Measurements from ENCODE around the gene CEACAM6. TPM values are rescaled to one million over a fixed set of nuclear protein-coding genes. Genes with fewer than 3 reads are reported as not detected.
A peak's percentile ranks its signal among the peaks of the same experiment; 100 is the strongest.
"Not testable (repeated sequence)": the region's sequence is repeated elsewhere in the genome, so short reads cannot be mapped to it uniquely, and the experiment has no call there.

CEACAM6 gene
- total RNA-seq, 2 experiments from 2014 or later, result not detected

DNA sequence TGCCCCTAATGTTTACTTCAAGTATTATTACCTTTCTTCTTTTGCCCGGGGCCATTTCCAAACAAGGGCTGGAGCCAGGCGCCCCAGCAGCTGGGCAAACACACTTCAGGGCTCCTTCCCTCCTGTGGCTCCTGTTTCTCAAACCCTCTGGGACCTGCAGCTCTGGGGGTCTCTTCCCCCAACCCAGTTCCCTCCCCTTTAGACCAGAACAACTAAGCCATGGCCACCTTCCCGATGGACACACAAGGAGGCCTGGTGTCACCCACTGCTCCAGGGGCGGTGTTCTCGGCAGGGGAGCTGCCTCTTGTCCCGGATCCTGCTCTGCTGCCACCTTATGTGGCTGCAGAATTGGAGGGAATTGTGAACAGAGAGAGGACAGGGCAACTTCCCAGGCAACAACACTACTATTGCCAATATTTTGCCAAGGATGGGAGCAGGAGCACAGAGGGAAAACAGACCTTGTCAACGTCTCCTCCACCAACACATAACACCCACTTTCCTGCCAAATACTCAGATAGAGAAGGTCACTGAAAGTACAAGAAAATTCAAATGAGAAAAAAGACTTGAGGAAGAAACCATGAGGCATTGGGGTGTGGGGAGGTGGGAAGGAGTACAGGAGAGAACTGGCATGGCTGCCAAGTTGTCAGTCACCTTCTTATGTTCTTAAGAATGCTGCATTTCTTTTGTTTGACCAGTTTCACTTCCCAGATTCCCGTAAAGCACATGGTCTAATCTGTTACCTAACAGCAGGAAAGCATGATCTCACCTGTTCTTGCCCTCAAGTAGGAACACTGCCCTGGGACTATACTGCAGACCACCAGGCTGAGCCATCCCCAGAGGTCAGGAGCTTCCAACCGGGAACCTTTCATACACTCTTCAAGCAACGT is 4.8 kb upstream of the CEACAM6 start:
- CTCF ChIA-PET, result interaction anchor here (3.1 to 5.4 kb wide), 3 partner anchors 13 to 44 kb away, joined by 16 to 177 read pairs (median 40); no protein-coding TSS in a partner anchor
- DNase-seq; H3K9me3 Mint-ChIP-seq (ENCODE audit: insufficient read depth); H3K4me3 Mint-ChIP-seq; POLR2A ChIA-PET; H3K27ac Mint-ChIP-seq; H3K36me3 Mint-ChIP-seq (ENCODE audit: low read depth); ATAC-seq; H3K4me1 Mint-ChIP-seq (ENCODE audit: low read depth): not testable (repeated sequence)
- peaks cover 49% of the 10 kb centered on the region for H3K27me3 Mint-ChIP-seq (ENCODE audit: low read depth)

GRCh38 chr19:41753159-41753558 is 2.2 kb upstream of the CEACAM6 start:
- CTCF ChIA-PET, result interaction anchor here (0.7 to 5.4 kb wide), 38 partner anchors 7 to 372 kb away, joined by 3 to 177 read pairs (median 4); partner anchors contain the start of gene CEACAM3
- DNase-seq (peak; percentile 79), ATAC-seq (peak; percentile 67)
- Mint-ChIP-seq H3K4me1 (ENCODE audit: low read depth) (no peaks in the 10 kb centered on the region), H3K4me3 (no peak overlapping the region), H3K27ac (no peak overlapping the region), H3K36me3 (ENCODE audit: low read depth) (no peaks in the 10 kb centered on the region), H3K9me3 (ENCODE audit: insufficient read depth) (no peaks in the 10 kb centered on the region), H3K27me3 (ENCODE audit: low read depth) (peaks cover 34% of the 10 kb centered on the region)
- POLR2A ChIA-PET, result interaction anchor here (0.6 kb wide), 1 partner anchor 81 kb away, joined by 4 read pairs; no protein-coding TSS in a partner anchor

GRCh38 chr19:41753936-41754529 is 1.3 kb upstream of the CEACAM6 start:
- POLR2A ChIA-PET, result no interaction called here
- Mint-ChIP-seq H3K9me3 (ENCODE audit: insufficient read depth) (no peaks in the 10 kb centered on the region), H3K27me3 (ENCODE audit: low read depth) (peaks cover 34% of the 10 kb centered on the region), H3K4me3 (no peak overlapping the region), H3K27ac (no peak overlapping the region), H3K36me3 (ENCODE audit: low read depth) (no peaks in the 10 kb centered on the region), H3K4me1 (ENCODE audit: low read depth) (no peaks in the 10 kb centered on the region)
- CTCF ChIA-PET, result interaction anchor here (0.7 to 5.4 kb wide), 31 partner anchors 8 to 260 kb away, joined by 3 to 177 read pairs (median 4); partner anchors contain the start of gene CEACAM3
- ATAC-seq, result peak; percentile 89
- peak; percentile 78 for DNase-seq

DNA sequence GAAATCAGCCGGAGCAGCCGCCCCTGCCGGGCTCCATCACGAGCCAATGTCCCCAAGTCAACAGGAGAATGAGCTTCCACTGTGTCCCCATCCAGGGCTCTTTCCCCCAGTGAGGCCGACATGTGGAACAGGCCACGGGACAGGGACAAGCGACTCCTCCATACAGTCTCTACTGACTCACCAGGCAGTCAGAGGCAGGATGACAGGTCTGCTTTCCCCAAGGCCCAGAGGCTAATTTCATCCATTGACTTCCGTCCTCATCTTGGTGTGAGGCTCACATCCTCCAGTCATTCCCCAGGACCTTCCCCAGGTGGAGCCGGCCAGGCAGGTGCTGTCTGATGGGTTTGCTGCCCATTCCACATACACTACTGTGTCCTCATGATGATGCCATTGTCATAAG is 3.5 kb downstream of the CEACAM6 start:
- no peak for DNase-seq
- ATAC-seq, result no peak
- Mint-ChIP-seq H3K4me3 (no peak overlapping the region), H3K27me3 (ENCODE audit: low read depth) (peaks cover 45% of the 10 kb centered on the region), H3K9me3 (ENCODE audit: insufficient read depth) (no peaks in the 10 kb centered on the region), H3K27ac (no peak overlapping the region), H3K4me1 (ENCODE audit: low read depth) (no peaks in the 10 kb centered on the region), H3K36me3 (ENCODE audit: low read depth) (no peaks in the 10 kb centered on the region)
- ChIA-PET CTCF (no interaction called here), POLR2A (no interaction called here)

DNA sequence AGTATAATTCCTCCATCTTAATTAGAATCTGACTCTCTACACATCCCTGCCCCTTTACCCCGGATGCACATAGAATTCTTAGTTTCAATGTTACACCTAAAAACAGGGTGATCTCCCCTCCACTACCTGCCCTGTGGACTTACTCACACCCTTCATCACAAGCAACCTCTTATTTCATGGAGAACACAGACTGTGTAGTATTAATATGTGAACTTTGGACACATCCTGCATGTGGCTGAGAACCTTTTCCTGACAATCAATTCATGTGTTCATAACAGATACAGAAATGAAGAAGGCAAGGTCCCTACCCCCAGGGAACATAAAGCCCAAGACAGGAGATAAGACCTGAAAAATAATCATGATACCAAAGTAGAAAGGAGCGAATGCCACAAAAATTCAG is 11.8 kb downstream of the CEACAM6 start:
- H3K4me3 Mint-ChIP-seq, result no peak overlapping the region
- CTCF ChIA-PET, result interaction anchor here (1.2 kb wide), 1 partner anchor 28 kb away, joined by 3 read pairs; no protein-coding TSS in a partner anchor
- H3K9me3 Mint-ChIP-seq (ENCODE audit: insufficient read depth), result no peaks in the 10 kb centered on the region
- peaks cover 48% of the 10 kb centered on the region for H3K27me3 Mint-ChIP-seq (ENCODE audit: low read depth)
- ATAC-seq, result no peak
- POLR2A ChIA-PET, result interaction anchor here (0.6 kb wide), 1 partner anchor 10 kb away, joined by 3 read pairs; no protein-coding TSS in a partner anchor
- no peak for DNase-seq
- no peaks in the 10 kb centered on the region for H3K4me1 Mint-ChIP-seq (ENCODE audit: low read depth)
- no peaks in the 10 kb centered on the region for H3K36me3 Mint-ChIP-seq (ENCODE audit: low read depth)
- H3K27ac Mint-ChIP-seq, result no peak overlapping the region

GRCh38 chr19:41768105-41768504 is 12.8 kb downstream of the CEACAM6 start:
- POLR2A ChIA-PET; CTCF ChIA-PET; H3K4me3 Mint-ChIP-seq; ATAC-seq; DNase-seq; H3K9me3 Mint-ChIP-seq (ENCODE audit: insufficient read depth); H3K36me3 Mint-ChIP-seq (ENCODE audit: low read depth); H3K27ac Mint-ChIP-seq; H3K4me1 Mint-ChIP-seq (ENCODE audit: low read depth): not testable (repeated sequence)
- H3K27me3 Mint-ChIP-seq (ENCODE audit: low read depth), result peaks cover 47% of the 10 kb centered on the region

DNA sequence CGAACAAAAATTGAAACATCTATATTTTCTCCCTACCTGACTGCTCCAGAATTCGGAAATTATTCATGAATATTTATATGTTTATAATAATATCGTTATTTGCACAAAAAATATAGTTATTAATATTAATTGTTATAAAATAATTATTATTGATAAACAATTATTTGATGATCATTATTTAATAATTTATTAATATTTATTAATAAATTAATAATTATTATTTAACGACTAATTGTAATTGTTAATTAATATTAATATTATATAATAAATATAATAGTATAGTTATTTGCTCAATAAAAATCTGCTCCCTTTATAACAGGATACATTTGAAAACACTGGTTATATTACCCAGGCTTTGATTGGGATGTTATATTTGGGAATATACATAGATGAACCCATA is 14.3 kb downstream of the CEACAM6 start:
- ATAC-seq (no peak), DNase-seq (no peak)
- no peak overlapping the region for H3K4me3 Mint-ChIP-seq
- H3K36me3 Mint-ChIP-seq (ENCODE audit: low read depth), result no peaks in the 10 kb centered on the region
- H3K4me1 Mint-ChIP-seq (ENCODE audit: low read depth), result peaks cover 15% of the 10 kb centered on the region
- no peak overlapping the region for H3K27ac Mint-ChIP-seq
- POLR2A ChIA-PET, result no interaction called here
- no peaks in the 10 kb centered on the region for H3K9me3 Mint-ChIP-seq (ENCODE audit: insufficient read depth)
- CTCF ChIA-PET, result interaction anchor here (1.1 to 1.2 kb wide), 2 partner anchors 15 to 16 kb away, joined by 4 read pairs; no protein-coding TSS in a partner anchor
- H3K27me3 Mint-ChIP-seq (ENCODE audit: low read depth), result peaks cover 51% of the 10 kb centered on the region

DNA sequence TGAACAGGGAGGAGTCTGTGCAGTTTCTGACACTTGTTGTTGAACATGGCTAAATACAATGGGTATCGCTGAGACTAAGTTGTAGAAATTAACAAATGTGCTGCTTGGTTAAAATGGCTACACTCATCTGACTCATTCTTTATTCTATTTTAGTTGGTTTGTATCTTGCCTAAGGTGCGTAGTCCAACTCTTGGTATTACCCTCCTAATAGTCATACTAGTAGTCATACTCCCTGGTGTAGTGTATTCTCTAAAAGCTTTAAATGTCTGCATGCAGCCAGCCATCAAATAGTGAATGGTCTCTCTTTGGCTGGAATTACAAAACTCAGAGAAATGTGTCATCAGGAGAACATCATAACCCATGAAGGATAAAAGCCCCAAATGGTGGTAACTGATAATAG is 16.1 kb downstream of the CEACAM6 start:
- POLR2A ChIA-PET, result no interaction called here
- H3K36me3 Mint-ChIP-seq (ENCODE audit: low read depth), result no peaks in the 10 kb centered on the region

DNA sequence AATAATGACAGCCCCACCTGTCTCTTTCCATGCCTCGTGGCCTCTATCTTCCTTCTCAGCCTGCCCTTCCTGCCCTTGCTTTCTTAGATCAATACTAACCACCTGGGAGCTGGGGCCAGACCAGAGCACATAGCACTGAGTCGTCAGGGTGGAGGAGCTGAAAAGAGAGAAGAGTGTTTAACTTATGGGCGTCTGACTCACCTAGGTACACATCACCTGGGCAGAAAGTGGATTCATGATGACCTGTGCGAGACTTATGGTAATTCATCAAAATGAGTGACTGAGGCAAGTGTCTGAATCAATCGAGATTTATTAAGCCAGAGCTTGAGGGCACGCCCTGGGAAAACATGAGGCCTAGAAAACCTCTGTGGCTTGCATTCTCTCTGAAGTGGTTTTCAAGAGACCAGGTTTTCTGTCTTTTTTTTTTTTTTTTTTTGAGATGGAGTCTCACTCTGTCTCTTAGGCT is 19.2 kb downstream of the CEACAM6 start:
- H3K27me3 Mint-ChIP-seq (ENCODE audit: low read depth), result peaks cover 59% of the 10 kb centered on the region
- POLR2A ChIA-PET, result no interaction called here
- H3K9me3 Mint-ChIP-seq (ENCODE audit: insufficient read depth), result no peaks in the 10 kb centered on the region
- CTCF ChIA-PET, result interaction anchor here (1.2 to 8.7 kb wide), 6 partner anchors 11 to 68 kb away, joined by 3 to 67 read pairs (median 10); partner anchors contain the start of gene CEACAM6
- no peak overlapping the region for H3K27ac Mint-ChIP-seq
- peak; percentile 82 for ATAC-seq
- peaks cover 22% of the 10 kb centered on the region for H3K4me1 Mint-ChIP-seq (ENCODE audit: low read depth)
- H3K36me3 Mint-ChIP-seq (ENCODE audit: low read depth), result no peaks in the 10 kb centered on the region
- DNase-seq, result peak; percentile 65
- H3K4me3 Mint-ChIP-seq, result no peak overlapping the region

More for the DNA sequence above, 16.1 kb downstream of the CEACAM6 start:
- CTCF ChIA-PET, result interaction anchor here (1.5 to 8.7 kb wide), 3 partner anchors 14 to 263 kb away, joined by 4 to 67 read pairs (median 11); partner anchors contain the start of gene CEACAM6
- ATAC-seq, result no peak
- no peak overlapping the region for H3K27ac Mint-ChIP-seq
- H3K4me3 Mint-ChIP-seq, result no peak overlapping the region
- peaks cover 48% of the 10 kb centered on the region for H3K27me3 Mint-ChIP-seq (ENCODE audit: low read depth)
- H3K9me3 Mint-ChIP-seq (ENCODE audit: insufficient read depth), result no peaks in the 10 kb centered on the region
- no peak for DNase-seq
- peaks cover 22% of the 10 kb centered on the region for H3K4me1 Mint-ChIP-seq (ENCODE audit: low read depth)

GRCh38 chr19:41776700-41777099 is 21.4 kb downstream of the CEACAM6 start:
- no peak for ATAC-seq
- Mint-ChIP-seq H3K4me3 (no peak overlapping the region), H3K36me3 (ENCODE audit: low read depth) (no peaks in the 10 kb centered on the region), H3K4me1 (ENCODE audit: low read depth) (peaks cover 22% of the 10 kb centered on the region), H3K27me3 (ENCODE audit: low read depth) (peaks cover 62% of the 10 kb centered on the region), H3K27ac (no peak overlapping the region), H3K9me3 (ENCODE audit: insufficient read depth) (no peaks in the 10 kb centered on the region)
- POLR2A ChIA-PET, result interaction anchor here (1.1 kb wide), 1 partner anchor 9 kb away, joined by 3 read pairs; no protein-coding TSS in a partner anchor
- no peak for DNase-seq
- CTCF ChIA-PET, result interaction anchor here (1.2 to 8.7 kb wide), 7 partner anchors 8 to 70 kb away, joined by 3 to 67 read pairs (median 8); partner anchors contain the start of gene CEACAM6

- Mint-ChIP-seq H3K27ac (no peak overlapping the region), H3K9me3 (ENCODE audit: insufficient read depth) (no peaks in the 10 kb centered on the region), H3K4me3 (no peak overlapping the region), H3K4me1 (ENCODE audit: low read depth) (peaks cover 17% of the 10 kb centered on the region), H3K27me3 (ENCODE audit: low read depth) (peaks cover 44% of the 10 kb centered on the region), H3K36me3 (ENCODE audit: low read depth) (no peaks in the 10 kb centered on the region)
- POLR2A ChIA-PET, result no interaction called here
- CTCF ChIA-PET, result interaction anchor here (2.6 to 8.5 kb wide), 3 partner anchors 12 to 31 kb away, joined by 11 to 177 read pairs (median 36); partner anchors contain the start of genes CEACAM3 and CEACAM6
- ATAC-seq (no peak), DNase-seq (no peak)
These were observed 28.3 kb downstream of the CEACAM6 start for GRCh38 chr19:41783612-41784011.
